Vagina (tissue), 2 donors: Measurements from ENCODE around the gene HGD.

ENCODE experiments used
- POLR2A ChIP-seq, 2 donors: fragments of 450-650 bp; IDR thresholded peaks; one replicate each; pipeline ENCODE4 v1.6.1; 2017; ENCODE audit warnings: antibody characterized with exemption in 2 of 2, mild to moderate bottlenecking in 2 of 2, moderate library complexity in 2 of 2
- POLR2AphosphoS5 ChIP-seq, 2 donors: sonication (generic); formaldehyde crosslinking; IDR thresholded peaks; one replicate each; pipeline ENCODE4 v1.9.0; 2017; ENCODE audit warnings: antibody characterized with exemption in 2 of 2, mild to moderate bottlenecking in 2 of 2, low read depth in 1 of 2; ENCODE audit not compliant: insufficient read depth in 1 of 2
- TF ChIP-seq, protein P1 (sequence below), 3 experiments: fragments of 450-650 bp in 2 of 3; fragments of 200-600 bp in 1 of 3; sonication (generic) in 1 of 3; IDR thresholded peaks; one replicate each; pipeline ENCODE4 v1.5.1; 2017 to 2019; ENCODE audit warnings: antibody characterized with exemption in 3 of 3, mild to moderate bottlenecking in 2 of 3, moderate library complexity in 2 of 3

DNA sequence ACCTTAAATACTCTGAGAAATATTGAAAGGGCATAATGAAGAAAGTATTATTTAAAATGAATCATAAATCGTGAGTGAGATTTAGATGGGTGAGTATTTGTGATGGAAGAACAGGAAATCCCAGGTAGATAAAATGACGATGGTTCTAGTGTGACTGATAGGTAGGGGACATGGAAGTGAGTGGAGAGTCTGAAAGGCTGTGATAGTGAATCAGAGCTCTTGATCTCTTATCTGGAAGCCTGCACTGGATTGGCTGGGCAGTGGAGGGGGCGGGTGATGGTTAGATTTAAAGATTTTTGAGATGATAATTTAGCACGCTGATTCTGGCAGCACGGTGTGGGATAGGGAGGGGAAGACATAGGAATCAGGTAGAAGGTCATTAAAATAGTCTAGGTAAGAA lies 20.1 kb downstream of the HGD start:
- TF ChIP-seq, protein P1, sequence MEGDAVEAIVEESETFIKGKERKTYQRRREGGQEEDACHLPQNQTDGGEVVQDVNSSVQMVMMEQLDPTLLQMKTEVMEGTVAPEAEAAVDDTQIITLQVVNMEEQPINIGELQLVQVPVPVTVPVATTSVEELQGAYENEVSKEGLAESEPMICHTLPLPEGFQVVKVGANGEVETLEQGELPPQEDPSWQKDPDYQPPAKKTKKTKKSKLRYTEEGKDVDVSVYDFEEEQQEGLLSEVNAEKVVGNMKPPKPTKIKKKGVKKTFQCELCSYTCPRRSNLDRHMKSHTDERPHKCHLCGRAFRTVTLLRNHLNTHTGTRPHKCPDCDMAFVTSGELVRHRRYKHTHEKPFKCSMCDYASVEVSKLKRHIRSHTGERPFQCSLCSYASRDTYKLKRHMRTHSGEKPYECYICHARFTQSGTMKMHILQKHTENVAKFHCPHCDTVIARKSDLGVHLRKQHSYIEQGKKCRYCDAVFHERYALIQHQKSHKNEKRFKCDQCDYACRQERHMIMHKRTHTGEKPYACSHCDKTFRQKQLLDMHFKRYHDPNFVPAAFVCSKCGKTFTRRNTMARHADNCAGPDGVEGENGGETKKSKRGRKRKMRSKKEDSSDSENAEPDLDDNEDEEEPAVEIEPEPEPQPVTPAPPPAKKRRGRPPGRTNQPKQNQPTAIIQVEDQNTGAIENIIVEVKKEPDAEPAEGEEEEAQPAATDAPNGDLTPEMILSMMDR (IDR thresholded peaks at IDR 0.05), result no peak
- no peak for TF ChIP-seq POLR2A (IDR thresholded peaks at IDR 0.05)
- no peak for TF ChIP-seq POLR2AphosphoS5 (IDR thresholded peaks at IDR 0.05; ENCODE audit: insufficient read depth in 1 of 2, low read depth in 1 of 2)
